ENCODE results near the gene MEIG1.
"Not testable (repeated sequence)": the region's sequence is repeated elsewhere in the genome, so short reads cannot be mapped to it uniquely, and the experiment has no call there.

The MEIG1 gene

GRCh38 chr10:14942147-14942949 lies 16.8 kb upstream of the MEIG1 start:
- not testable (repeated sequence) for H3K27me3 ChIP-seq (ENCODE audit: insufficient read depth, low read length); H2AFZ ChIP-seq (ENCODE audit: low read depth, low read length); H3K4me3 ChIP-seq (ENCODE audit: low read length); H3K4me1 ChIP-seq (ENCODE audit: insufficient read depth, low read length); H3K9me3 ChIP-seq (ENCODE audit: low read length)
- H3K36me3 ChIP-seq (ENCODE audit: insufficient read depth, low read length) = peaks cover 27% of the 10 kb centered on the region

- H2AFZ ChIP-seq (ENCODE audit: low read depth, low read length); H3K9me3 ChIP-seq (ENCODE audit: low read length); H3K27me3 ChIP-seq (ENCODE audit: insufficient read depth, low read length); H3K4me3 ChIP-seq (ENCODE audit: low read length); H3K4me1 ChIP-seq (ENCODE audit: insufficient read depth, low read length): not testable (repeated sequence)
- peaks cover 30% of the 10 kb centered on the region for H3K36me3 ChIP-seq (ENCODE audit: insufficient read depth, low read length)
Measured at GRCh38 chr10:14942950-14943338, 16.2 kb upstream of the MEIG1 start.

GRCh38 chr10:14945108-14945507 lies 14.1 kb upstream of the MEIG1 start:
- Histone ChIP-seq H3K36me3 (ENCODE audit: insufficient read depth, low read length) (peaks cover 32% of the 10 kb centered on the region), H3K4me1 (ENCODE audit: insufficient read depth, low read length) (no peaks in the 10 kb centered on the region), H3K27me3 (ENCODE audit: insufficient read depth, low read length) (no peaks in the 10 kb centered on the region), H3K9me3 (ENCODE audit: low read length) (no peaks in the 10 kb centered on the region), H2AFZ (ENCODE audit: low read depth, low read length) (no peak overlapping the region), H3K4me3 (ENCODE audit: low read length) (no peak overlapping the region)

GRCh38 chr10:14947268-14947667 lies 11.9 kb upstream of the MEIG1 start:
- Histone ChIP-seq H3K4me1 (ENCODE audit: insufficient read depth, low read length) (no peaks in the 10 kb centered on the region), H3K36me3 (ENCODE audit: insufficient read depth, low read length) (peaks cover 36% of the 10 kb centered on the region), H3K9me3 (ENCODE audit: low read length) (no peaks in the 10 kb centered on the region), H3K4me3 (ENCODE audit: low read length) (no peak overlapping the region), H2AFZ (ENCODE audit: low read depth, low read length) (no peak overlapping the region), H3K27me3 (ENCODE audit: insufficient read depth, low read length) (no peaks in the 10 kb centered on the region)

- no peak overlapping the region for H3K4me3 ChIP-seq (ENCODE audit: low read length)
- H2AFZ ChIP-seq (ENCODE audit: low read depth, low read length) = no peak overlapping the region
- H3K36me3 ChIP-seq (ENCODE audit: insufficient read depth, low read length) = peaks cover 30% of the 10 kb centered on the region
- no peaks in the 10 kb centered on the region for H3K9me3 ChIP-seq (ENCODE audit: low read length)
- peaks cover 9% of the 10 kb centered on the region for H3K4me1 ChIP-seq (ENCODE audit: insufficient read depth, low read length)
- H3K27me3 ChIP-seq (ENCODE audit: insufficient read depth, low read length) = no peaks in the 10 kb centered on the region
Measured at GRCh38 chr10:14949291-14949690, 9.9 kb upstream of the MEIG1 start.

GRCh38 chr10:14952851-14953423 lies 6.3 kb upstream of the MEIG1 start:
- Histone ChIP-seq H3K9me3 (ENCODE audit: low read length) (no peaks in the 10 kb centered on the region), H3K4me3 (ENCODE audit: low read length) (peak overlapping the region; percentile 57), H3K36me3 (ENCODE audit: insufficient read depth, low read length) (peaks cover 10% of the 10 kb centered on the region), H3K4me1 (ENCODE audit: insufficient read depth, low read length) (peaks cover 9% of the 10 kb centered on the region), H3K27me3 (ENCODE audit: insufficient read depth, low read length) (no peaks in the 10 kb centered on the region), H2AFZ (ENCODE audit: low read depth, low read length) (peak overlapping the region; percentile 94)

GRCh38 chr10:14953424-14954000 lies 5.7 kb upstream of the MEIG1 start:
- peaks cover 4% of the 10 kb centered on the region for H3K36me3 ChIP-seq (ENCODE audit: insufficient read depth, low read length)
- no peaks in the 10 kb centered on the region for H3K27me3 ChIP-seq (ENCODE audit: insufficient read depth, low read length)
- H3K4me1 ChIP-seq (ENCODE audit: insufficient read depth, low read length) = peaks cover 9% of the 10 kb centered on the region
- H3K9me3 ChIP-seq (ENCODE audit: low read length) = no peaks in the 10 kb centered on the region
- peak overlapping the region; percentile 57 for H3K4me3 ChIP-seq (ENCODE audit: low read length)
- H2AFZ ChIP-seq (ENCODE audit: low read depth, low read length) = peak overlapping the region; percentile 94

GRCh38 chr10:14954001-14954770 lies 5.0 kb upstream of the MEIG1 start, which contains the start of gene DCLRE1C:
Gene DCLRE1C (minus strand): TSS chr10:14954096. CDS start chr10:14954010, 86 bp downstream.
- Histone ChIP-seq H3K4me1 (ENCODE audit: insufficient read depth, low read length) (peaks cover 9% of the 10 kb centered on the region), H3K4me3 (ENCODE audit: low read length) (peak within 1 kb of the TSS; percentile 57), H3K27me3 (ENCODE audit: insufficient read depth, low read length) (no peaks in the 10 kb centered on the region), H3K36me3 (ENCODE audit: insufficient read depth, low read length) (peaks cover 4% of the 10 kb centered on the region), H3K9me3 (ENCODE audit: low read length) (no peaks in the 10 kb centered on the region), H2AFZ (ENCODE audit: low read depth, low read length) (peak within 1 kb of the TSS; percentile 94)

DNA sequence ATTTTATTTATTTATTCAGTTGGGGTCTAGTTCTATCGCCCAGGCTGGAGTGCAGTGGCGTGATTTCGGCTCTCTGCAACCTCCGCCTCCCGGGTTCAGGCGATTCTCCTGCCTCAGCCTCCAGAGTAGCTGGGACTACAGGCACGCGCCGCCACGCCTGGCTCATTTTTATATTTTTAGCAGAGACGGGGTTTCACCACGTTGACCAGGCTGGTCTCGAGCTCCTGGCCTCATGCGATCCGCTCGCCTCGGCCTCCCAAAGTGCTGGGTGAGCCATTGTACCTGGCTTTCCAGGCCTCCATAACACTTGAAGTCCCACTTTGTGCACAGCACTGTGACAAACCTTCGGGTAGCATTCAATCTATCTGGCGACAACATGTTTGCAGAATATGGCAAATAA lies 4.3 kb upstream of the MEIG1 start:
- H3K36me3 ChIP-seq (ENCODE audit: insufficient read depth, low read length) = peaks cover 4% of the 10 kb centered on the region
- H3K4me3 ChIP-seq (ENCODE audit: low read length) = peak overlapping the region; percentile 57
- H3K27me3 ChIP-seq (ENCODE audit: insufficient read depth, low read length) = no peaks in the 10 kb centered on the region
- peak overlapping the region; percentile 94 for H2AFZ ChIP-seq (ENCODE audit: low read depth, low read length)
- H3K4me1 ChIP-seq (ENCODE audit: insufficient read depth, low read length) = peaks cover 9% of the 10 kb centered on the region
- H3K9me3 ChIP-seq (ENCODE audit: low read length) = no peaks in the 10 kb centered on the region

- Histone ChIP-seq H2AFZ (ENCODE audit: low read depth, low read length) (peak overlapping the region; percentile 88), H3K4me1 (ENCODE audit: insufficient read depth, low read length) (no peaks in the 10 kb centered on the region), H3K36me3 (ENCODE audit: insufficient read depth, low read length) (no peaks in the 10 kb centered on the region), H3K9me3 (ENCODE audit: low read length) (no peaks in the 10 kb centered on the region), H3K27me3 (ENCODE audit: insufficient read depth, low read length) (no peaks in the 10 kb centered on the region), H3K4me3 (ENCODE audit: low read length) (peak overlapping the region; percentile 68)
Measured at GRCh38 chr10:14958872-14959220, 342 bp upstream of the MEIG1 start.

DNA sequence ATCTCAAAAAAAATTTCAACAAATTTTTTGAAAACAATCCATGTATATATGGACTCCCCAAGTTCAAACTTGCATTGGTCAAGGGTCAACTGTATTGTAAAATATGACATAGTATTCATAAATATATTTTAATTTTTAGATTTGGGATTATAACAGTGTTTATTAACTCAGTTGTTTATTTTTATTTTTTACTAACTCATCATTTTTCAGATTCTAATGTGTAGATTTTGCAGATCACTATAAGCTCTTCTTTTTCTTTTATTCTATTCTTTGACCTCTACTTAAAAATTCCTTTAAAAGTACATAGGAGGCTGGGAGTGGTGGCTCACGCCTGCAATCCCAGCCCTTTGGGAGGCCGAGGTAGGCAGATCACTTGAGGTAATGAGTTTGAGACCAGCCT lies 8.7 kb downstream of the MEIG1 start:
- H3K36me3 ChIP-seq (ENCODE audit: insufficient read depth, low read length) = no peaks in the 10 kb centered on the region
- no peaks in the 10 kb centered on the region for H3K27me3 ChIP-seq (ENCODE audit: insufficient read depth, low read length)
- no peaks in the 10 kb centered on the region for H3K9me3 ChIP-seq (ENCODE audit: low read length)
- H3K4me3 ChIP-seq (ENCODE audit: low read length) = no peak overlapping the region
- no peaks in the 10 kb centered on the region for H3K4me1 ChIP-seq (ENCODE audit: insufficient read depth, low read length)
- no peak overlapping the region for H2AFZ ChIP-seq (ENCODE audit: low read depth, low read length)

DNA sequence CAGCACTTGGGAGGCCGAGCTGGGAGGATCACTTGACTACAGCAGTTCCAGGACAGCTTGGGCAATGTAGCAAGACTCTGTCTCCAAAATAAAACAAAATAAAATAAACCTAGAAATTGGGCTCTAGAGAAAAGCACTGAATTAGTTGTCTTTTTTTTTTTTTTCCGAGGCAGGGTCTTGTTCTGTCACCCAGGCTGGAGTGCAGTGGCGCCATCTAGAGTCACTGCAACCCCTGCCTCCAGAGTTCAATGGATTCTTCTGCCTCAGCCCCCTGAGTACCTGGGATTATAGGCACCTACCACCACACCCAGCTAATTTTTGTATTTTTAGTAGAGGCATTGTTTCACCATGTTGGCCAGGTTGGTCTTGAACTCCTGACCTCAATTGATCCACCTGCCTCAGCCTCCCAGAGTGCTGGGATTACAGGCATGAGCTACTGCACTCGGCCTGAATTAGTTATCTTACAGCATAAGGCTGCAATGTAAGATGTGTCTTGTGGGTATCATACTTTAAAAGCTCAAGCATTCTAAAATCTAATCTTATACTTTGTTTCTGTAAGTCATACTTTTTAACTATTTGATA lies 12.8 kb downstream of the MEIG1 start:
- no peak overlapping the region for H3K4me3 ChIP-seq (ENCODE audit: low read length)
- H3K27me3 ChIP-seq (ENCODE audit: insufficient read depth, low read length) = no peaks in the 10 kb centered on the region
- no peak overlapping the region for H2AFZ ChIP-seq (ENCODE audit: low read depth, low read length)
- H3K36me3 ChIP-seq (ENCODE audit: insufficient read depth, low read length) = no peaks in the 10 kb centered on the region
- no peaks in the 10 kb centered on the region for H3K4me1 ChIP-seq (ENCODE audit: insufficient read depth, low read length)
- no peaks in the 10 kb centered on the region for H3K9me3 ChIP-seq (ENCODE audit: low read length)

All from neuron (in vitro differentiated cells).